B cell (primary cell): ENCODE measurements around the gene C2orf42. TPM values are rescaled to one million over a fixed set of nuclear protein-coding genes. Genes with fewer than 3 reads are reported as not detected.

ENCODE experiments used
- ATAC-seq: fragments of 200-7000 bp; cut with Tn5 transposase; one replicate; pipeline ENCODE4 v1.10.0; 2021; ENCODE audit warnings: low read depth, mild to moderate bottlenecking, moderate number of reproducible peaks, moderate library complexity
- CTCF ChIA-PET: fragments of 350-600 bp; sonication (Branson Sonifier 250); formaldehyde crosslinking; loops from one replicate; lab custom pipeline; 2021; ENCODE audit warnings: antibody characterized with exemption, inconsistent platforms; lab: Charles Lee
- POLR2A ChIA-PET: fragments of 350-600 bp; sonication (Branson Sonifier 250); formaldehyde crosslinking; loops from one replicate; lab custom pipeline; 2021; ENCODE audit warnings: antibody characterized with exemption; lab: Charles Lee
- DNase-seq: peaks from one replicate; pipeline ENCODE4 v3.0.0; 2013
- H2AFZ ChIP-seq: 2 replicates; pipeline ENCODE4 v1.6.1; 2012; ENCODE audit warnings: mild to moderate bottlenecking, low read depth, low read length; ENCODE audit not compliant: insufficient read depth, poor library complexity, severe bottlenecking
- H3K27ac ChIP-seq, 2 donors: 1 replicate in 1 of 2; 2 replicates in 1 of 2; pipeline ENCODE4 v1.5.1; 2012 to 2013; ENCODE audit warnings: low read length in 2 of 2, mild to moderate bottlenecking in 2 of 2, moderate library complexity in 1 of 2
- H3K27me3 ChIP-seq, 4 experiments: fragments of 200-600 bp in 1 of 4; sonication (generic) in 1 of 4; replicated peaks in 1 of 4; 1 replicate in 2 of 4; 2 replicates in 2 of 4; pipeline versions ENCODE4 v1.6.1 to v1.7.0; 2013 to 2016; ENCODE audit warnings: low read length in 3 of 4, mild to moderate bottlenecking in 2 of 4, mixed read lengths in 1 of 4, moderate library complexity in 1 of 4; ENCODE audit not compliant: insufficient read depth in 4 of 4, control insufficient read depth in 3 of 4; ENCODE audit errors: control extremely low read depth in 1 of 4
- H3K36me3 ChIP-seq, 2 experiments: replicated peaks in 1 of 2; 1 replicate in 1 of 2; 2 replicates in 1 of 2; pipeline versions ENCODE4 v1.6.1 to v1.7.1; 2013; ENCODE audit warnings: low read length in 1 of 2; ENCODE audit not compliant: insufficient read depth in 2 of 2, control insufficient read depth in 1 of 2; ENCODE audit errors: control extremely low read depth in 1 of 2, extremely low read depth in 1 of 2
- H3K4me1 ChIP-seq, 2 donors: fragments of 200-600 bp in 1 of 2; sonication (generic) in 1 of 2; 1 replicate in 1 of 2; 2 replicates in 1 of 2; pipeline versions ENCODE4 v1.5.1 to v1.6.1; 2013 to 2017; ENCODE audit warnings: low read length in 2 of 2; ENCODE audit not compliant: control insufficient read depth in 2 of 2, insufficient read depth in 2 of 2
- H3K4me2 ChIP-seq: replicated peaks from 2 replicates; pipeline ENCODE3; 2012; ENCODE audit warnings: mild to moderate bottlenecking, low read depth, low read length; ENCODE audit not compliant: poor library complexity, severe bottlenecking
- H3K4me3 ChIP-seq, 5 experiments: fragments of 200-600 bp in 1 of 5; sonication (generic) in 1 of 5; 1 replicate in 3 of 5; 2 replicates in 2 of 5; pipeline versions ENCODE4 v1.5.1 to v1.7.0; 2011 to 2016; ENCODE audit warnings: low read length in 4 of 5, mild to moderate bottlenecking in 4 of 5, low read depth in 2 of 5, control low read depth in 1 of 5, moderate library complexity in 1 of 5; ENCODE audit not compliant: insufficient read depth in 1 of 5; ENCODE audit errors: control extremely low read depth in 1 of 5, extremely low read depth in 1 of 5
- H3K79me2 ChIP-seq: fragments of 200-600 bp; sonication (generic); one replicate; pipeline ENCODE4 v1.6.0; 2016; ENCODE audit warnings: low read length; ENCODE audit not compliant: control insufficient read depth, insufficient read depth
- H3K9ac ChIP-seq: fragments of 200-600 bp; sonication (generic); 2 replicates; pipeline ENCODE4 v1.6.1; 2017; ENCODE audit warnings: mild to moderate bottlenecking, low read length, moderate library complexity
- H3K9me3 ChIP-seq, 3 donors: one replicate each; pipeline versions ENCODE4 v1.6.1 to v1.7.1; 2013; ENCODE audit warnings: low read length in 2 of 3; ENCODE audit not compliant: control insufficient read depth in 2 of 3, insufficient read depth in 1 of 3; ENCODE audit errors: control extremely low read depth in 1 of 3
- H4K20me1 ChIP-seq: 2 replicates; pipeline ENCODE4 v1.6.0; 2012; ENCODE audit warnings: mild to moderate bottlenecking, low read length; ENCODE audit not compliant: insufficient read depth, control insufficient read depth, poor library complexity, severe bottlenecking
- H3K27ac Mint-ChIP-seq: one replicate; pipeline ENCODE4 v1.8.0; 2021; ENCODE audit warnings: mixed read lengths
- H3K27me3 Mint-ChIP-seq: one replicate; pipeline ENCODE4 v1.8.0; 2021; ENCODE audit warnings: mixed read lengths
- H3K4me1 Mint-ChIP-seq: one replicate; pipeline ENCODE4 v1.8.0; 2021; ENCODE audit warnings: mixed read lengths
- H3K4me3 Mint-ChIP-seq: one replicate; pipeline ENCODE4 v1.8.0; 2021; ENCODE audit warnings: mixed read lengths
- H3K9me3 Mint-ChIP-seq: one replicate; pipeline ENCODE4 v1.8.0; 2022; ENCODE audit warnings: mixed read lengths; ENCODE audit not compliant: insufficient read depth
- EZH2 ChIP-seq: IDR thresholded peaks from 2 replicates; pipeline ENCODE4 v1.6.1; 2012; ENCODE audit warnings: borderline replicate concordance, low read depth, mild to moderate bottlenecking, moderate library complexity, low read length; ENCODE audit not compliant: insufficient read depth, poor library complexity, severe bottlenecking
- WGBS: methylation state at CpG from one replicate; pipeline ENCODE4 v1.1.5; 2013; ENCODE audit warnings: missing lambda C conversion rate; ENCODE audit not compliant: insufficient coverage; 5-methylcytosine and 5-hydroxymethylcytosine counted together
- intact Hi-C: fragments of 100-400 bp; cut with micrococcal nuclease; formaldehyde crosslinking; loops from one replicate; pipeline ENCODE4 v1.10.0; 2022
- polyA plus RNA-seq: library from polyadenylated mRNA; depleted of rRNA; stranded (reverse); fragments of >200 nt; gene quantifications from 2 replicates; pipeline ENCODE4 v1.2.3, GENCODE V29; 2012
- total RNA-seq, 2 donors: library from RNA; stranded (reverse); fragments of 120-200 nt in 1 of 2; gene quantifications; 1 replicate in 1 of 2; 2 replicates in 1 of 2; pipeline versions ENCODE4 v1.2.3 to v1.2.4, GENCODE V29; 2013 to 2022
- TF ChIP-seq, protein P1 (sequence below): fragments of 200-600 bp; IDR thresholded peaks from one replicate; pipeline ENCODE4 v1.8.0; 2022; ENCODE audit warnings: antibody characterized with exemption, mild to moderate bottlenecking

The C2orf42 gene
- total and polyA plus RNA-seq, 2 donors (not counting 1 experiment from before 2014, with no cell fraction given) = 13.0 to 42.9 TPM

DNA sequence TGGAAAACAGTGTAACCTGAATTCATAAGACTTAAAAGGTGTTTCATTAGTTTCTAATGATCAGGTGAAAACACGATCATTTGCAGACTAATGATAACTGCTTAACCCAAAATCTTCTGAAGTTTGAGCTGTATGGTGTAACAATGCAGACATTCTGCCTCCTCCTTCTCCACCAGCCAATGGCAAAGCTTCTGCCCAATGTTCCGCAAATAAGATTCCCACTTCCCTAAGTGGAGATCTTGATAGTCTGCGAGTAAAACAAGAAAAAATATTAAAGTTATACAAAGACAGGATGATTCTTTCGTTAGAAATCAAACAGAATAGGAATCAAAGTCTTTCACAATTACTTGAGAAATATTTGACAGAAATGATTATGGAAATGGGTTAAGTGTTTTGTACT lies 8.1 kb downstream of the C2orf42 start:
- WGBS = no CpG with 5 or more reads among the region's 4 CpGs
- peak overlapping the region; percentile 57 for H3K27ac Mint-ChIP-seq

DNA sequence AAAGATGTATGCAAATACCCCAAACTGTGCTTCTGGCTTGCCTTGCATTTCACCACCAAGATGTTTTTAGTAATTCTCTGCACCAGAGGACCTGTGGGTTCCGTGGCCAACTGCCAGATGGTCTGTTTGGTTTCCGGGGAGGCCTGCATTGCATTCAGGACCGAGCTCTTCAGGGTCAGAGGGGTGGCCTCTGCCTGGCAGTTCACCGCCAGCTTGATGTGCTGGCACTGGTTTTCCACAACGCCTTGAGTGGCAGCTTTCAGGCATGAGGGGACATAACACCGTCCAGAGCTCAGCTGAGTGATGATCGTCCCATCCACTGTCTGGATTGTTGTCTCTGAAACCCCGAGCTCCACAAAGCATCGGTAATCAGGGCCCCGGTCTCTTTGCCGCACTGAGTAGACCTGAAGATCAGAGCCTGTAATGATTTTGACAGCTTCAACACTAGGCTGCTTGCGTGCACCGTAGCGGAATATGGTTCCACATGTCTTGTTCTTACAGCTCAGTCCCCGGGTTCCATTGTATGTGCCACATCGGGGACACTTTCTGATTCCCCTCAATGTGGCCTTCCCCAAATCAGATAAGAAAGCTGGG lies 9.4 kb downstream of the C2orf42 start:
- Histone ChIP-seq H4K20me1 (no peaks in the 10 kb centered on the region), H3K4me2 (peak overlapping the region; percentile 58), H3K27ac (peak overlapping the region; percentile 11 to 62), H3K79me2 (peaks cover 16% of the 10 kb centered on the region), H3K9ac (peak overlapping the region; percentile 42), H3K4me3 (peak overlapping the region in 2 of 5 experiments; percentile 22 to 33), H3K4me1 (peaks cover 3 to 16% of the 10 kb centered on the region in 2 donors), H3K27me3 (no peaks in the 10 kb centered on the region), H3K36me3 (peaks cover 16 to 20% of the 10 kb centered on the region in 2 experiments), H2AFZ (peak overlapping the region; percentile 70), H3K9me3 (no peaks in the 10 kb centered on the region)
- H3K9me3 Mint-ChIP-seq = no peaks in the 10 kb centered on the region
- ATAC-seq (peak; percentile 81), DNase-seq (peak; percentile 41)
- H3K4me1 Mint-ChIP-seq = peaks cover 12% of the 10 kb centered on the region
- H3K27me3 Mint-ChIP-seq = no peaks in the 10 kb centered on the region
- 69% methylated on average over 16 of the region's 16 CpGs for WGBS
- ChIA-PET CTCF (interaction anchor here (0.6 to 1.8 kb wide), 4 partner anchors 9 to 269 kb away, joined by 3 to 11 read pairs (median 4); partner anchors contain the start of gene C2orf42), POLR2A (interaction anchor here (0.8 to 2.2 kb wide), 6 partner anchors 9 to 267 kb away, joined by 3 to 20 read pairs (median 5); partner anchors contain the start of genes C2orf42, MXD1 and PCYOX1)
- TF ChIP-seq, protein P1, sequence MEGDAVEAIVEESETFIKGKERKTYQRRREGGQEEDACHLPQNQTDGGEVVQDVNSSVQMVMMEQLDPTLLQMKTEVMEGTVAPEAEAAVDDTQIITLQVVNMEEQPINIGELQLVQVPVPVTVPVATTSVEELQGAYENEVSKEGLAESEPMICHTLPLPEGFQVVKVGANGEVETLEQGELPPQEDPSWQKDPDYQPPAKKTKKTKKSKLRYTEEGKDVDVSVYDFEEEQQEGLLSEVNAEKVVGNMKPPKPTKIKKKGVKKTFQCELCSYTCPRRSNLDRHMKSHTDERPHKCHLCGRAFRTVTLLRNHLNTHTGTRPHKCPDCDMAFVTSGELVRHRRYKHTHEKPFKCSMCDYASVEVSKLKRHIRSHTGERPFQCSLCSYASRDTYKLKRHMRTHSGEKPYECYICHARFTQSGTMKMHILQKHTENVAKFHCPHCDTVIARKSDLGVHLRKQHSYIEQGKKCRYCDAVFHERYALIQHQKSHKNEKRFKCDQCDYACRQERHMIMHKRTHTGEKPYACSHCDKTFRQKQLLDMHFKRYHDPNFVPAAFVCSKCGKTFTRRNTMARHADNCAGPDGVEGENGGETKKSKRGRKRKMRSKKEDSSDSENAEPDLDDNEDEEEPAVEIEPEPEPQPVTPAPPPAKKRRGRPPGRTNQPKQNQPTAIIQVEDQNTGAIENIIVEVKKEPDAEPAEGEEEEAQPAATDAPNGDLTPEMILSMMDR = no peak
- no peak for TF ChIP-seq EZH2
- peak overlapping the region; percentile 71 for H3K4me3 Mint-ChIP-seq
- intact Hi-C loops = loop anchor here (1.0 kb wide), 1 partner anchor 9 kb away; no protein-coding TSS in a partner anchor
- H3K27ac Mint-ChIP-seq = peak overlapping the region; percentile 87

More for the DNA sequence above, 8.1 kb downstream of the C2orf42 start:
- H3K9me3 ChIP-seq = no peaks in the 10 kb centered on the region
- no peaks in the 10 kb centered on the region for H3K9me3 Mint-ChIP-seq
- no peak overlapping the region for H3K9ac ChIP-seq
- no peak overlapping the region for H3K27ac ChIP-seq
- intact Hi-C loops = no loop called here
- no peak overlapping the region for H2AFZ ChIP-seq
- no peak for DNase-seq
- no peak overlapping the region for H3K4me2 ChIP-seq
- H3K79me2 ChIP-seq = peaks cover 13% of the 10 kb centered on the region
- TF ChIP-seq, protein P1 = no peak
- TF ChIP-seq EZH2 = no peak
- H3K4me1 Mint-ChIP-seq = peaks cover 12% of the 10 kb centered on the region
- ChIA-PET CTCF (no interaction called here), POLR2A (interaction anchor here (0.7 kb wide), 1 partner anchor 276 kb away, joined by 4 read pairs; no protein-coding TSS in a partner anchor)
- H3K4me1 ChIP-seq = peaks cover 3 to 16% of the 10 kb centered on the region in 2 donors
- H3K4me3 Mint-ChIP-seq = no peak overlapping the region
- H3K27me3 Mint-ChIP-seq = no peaks in the 10 kb centered on the region
- no peaks in the 10 kb centered on the region for H4K20me1 ChIP-seq
- no peaks in the 10 kb centered on the region for H3K27me3 ChIP-seq
- H3K4me3 ChIP-seq = no peak overlapping the region
- ATAC-seq = no peak
- peaks cover 11% of the 10 kb centered on the region in 2 experiments for H3K36me3 ChIP-seq
